Psoas muscle (tissue), 8 donors: Measurements from ENCODE around the gene C16orf95. TPM values are rescaled to one million over a fixed set of nuclear protein-coding genes. Genes with fewer than 3 reads are reported as not detected.

ENCODE experiments used
- ATAC-seq, 4 donors: fragments of 200-7000 bp; cut with Tn5 transposase; one replicate each; pipeline ENCODE4 v1.9.1; 2020; ENCODE audit warnings: moderate library complexity in 3 of 4, mild to moderate bottlenecking in 2 of 4
- DNase-seq, 2 donors: peaks; one replicate each; pipeline ENCODE4 v3.0.0-alpha.2; 2020
- H3K27ac ChIP-seq: fragments of 200-600 bp; one replicate; pipeline ENCODE4 v1.8.0; 2022
- H3K27me3 ChIP-seq, 3 donors: fragments of 200-600 bp in 1 of 3; one replicate each; pipeline versions ENCODE4 v1.6.1 to v1.8.0; 2013 to 2022; ENCODE audit warnings: low read length in 2 of 3, mild to moderate bottlenecking in 2 of 3, moderate library complexity in 1 of 3; ENCODE audit not compliant: insufficient read depth in 3 of 3
- H3K36me3 ChIP-seq, 2 donors: fragments of 200-600 bp in 1 of 2; one replicate each; pipeline versions ENCODE4 v1.6.1 to v1.8.0; 2013 to 2022; ENCODE audit warnings: low read depth in 1 of 2, mild to moderate bottlenecking in 1 of 2, moderate library complexity in 1 of 2; ENCODE audit not compliant: insufficient read depth in 1 of 2
- H3K4me1 ChIP-seq: fragments of 200-600 bp; one replicate; pipeline ENCODE4 v1.8.0; 2022
- H3K4me3 ChIP-seq: fragments of 200-600 bp; one replicate; pipeline ENCODE4 v1.8.0; 2022; ENCODE audit warnings: mild to moderate bottlenecking
- H3K9me3 ChIP-seq: fragments of 200-600 bp; one replicate; pipeline ENCODE4 v1.8.0; 2022
- WGBS, 3 donors: extraction: QIAGEN DNeasy Blood & Tissue Kit; methylation state at CpG; one replicate each; pipeline versions ENCODE4 v1.1.6 to v1.1.7; 2013; 5-methylcytosine and 5-hydroxymethylcytosine counted together
- intact Hi-C, 2 donors: fragments of 100-400 bp; cut with DNase I; formaldehyde crosslinking; loops; one replicate each; pipeline versions ENCODE4 v1.11.0 to v1.14.2; 2022
- polyA plus RNA-seq, 3 donors: library from polyadenylated mRNA; stranded (reverse); fragments of 200-250 nt; gene quantifications; one replicate each; pipeline ENCODE4 v1.2.3, GENCODE V29; 2013
- total RNA-seq, 4 donors: library from RNA; stranded (reverse); fragmentation: NEBNext Ultra II Directional in 2 of 4; extraction: Animal tissue kit (Norgen Biotek cat#: 25700) in 2 of 4; gene quantifications; one replicate each; pipeline versions ENCODE4 v1.2.1 to v1.2.4, GENCODE V29; 2021 to 2023
- TF ChIP-seq, protein P1 (sequence below): fragments of 200-600 bp; IDR thresholded peaks from one replicate; pipeline ENCODE4 v1.8.0; 2022; ENCODE audit warnings: antibody characterized with exemption
- donor health status: healthy with polysubstance abuse.
- donor health status: DM: no; HTN: no; CAD: no; lungs with moderate emphysema.
- donor health status: Bipolar disorder and iron deficiency.
- donor health status: healthy.
- donor health status: DM: yes; HTN: yes; CAD: no.
- donor health status: DM: no; HTN: no; CAD: no.
- donor health status: DM: no; HTN: no; CAD: no.
- donor health status: DM: yes; HTN: yes; CAD: no.

C16orf95 gene
- total and polyA plus RNA-seq, 7 donors, result 1.7 to 8.1 (median 5.4) TPM

DNA sequence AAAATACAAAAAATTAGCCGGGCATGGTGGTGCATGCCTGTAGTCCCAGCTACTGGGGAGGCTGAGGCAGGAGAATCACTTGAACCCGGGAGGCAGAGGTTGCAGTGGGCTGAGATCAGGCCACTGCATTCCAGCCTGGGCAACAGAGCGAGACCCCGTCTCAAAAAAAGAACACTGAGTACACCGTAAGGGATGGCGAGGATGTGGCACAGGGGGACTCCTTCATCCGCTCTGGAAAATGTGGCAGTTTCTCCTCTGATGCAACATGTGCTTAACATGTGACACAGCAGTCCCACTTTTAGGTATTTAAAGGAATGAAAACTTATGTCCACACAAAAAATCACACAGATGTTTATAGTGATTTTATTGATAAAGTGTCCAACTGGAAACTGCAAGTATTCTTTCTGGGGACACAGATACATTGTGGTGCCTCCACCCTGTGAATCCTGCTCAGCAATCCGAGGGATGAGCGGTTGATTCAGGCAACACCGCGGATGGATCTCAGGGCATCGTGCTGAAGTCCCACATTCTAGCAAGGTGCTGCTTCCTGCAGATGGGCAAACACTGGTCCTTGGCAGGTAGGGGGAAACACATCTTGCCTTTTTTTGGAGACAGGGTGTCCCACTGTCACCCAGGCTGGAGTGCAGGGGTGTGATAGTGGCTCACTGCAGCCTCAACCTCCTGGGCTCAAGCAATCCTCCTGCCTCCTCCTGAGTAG, 3.5 kb upstream of the C16orf95 start:
- intact Hi-C loops, result no loop called here
- Histone ChIP-seq H3K27me3 (no peaks in the 10 kb centered on the region), H3K27ac (no peak overlapping the region), H3K9me3 (no peaks in the 10 kb centered on the region), H3K4me3 (no peak overlapping the region), H3K36me3 (peaks cover 0 to 5% of the 10 kb centered on the region in 2 donors), H3K4me1 (peaks cover 28% of the 10 kb centered on the region)
- no peak for DNase-seq
- 87 to 90% (median 88%) methylated on average over 12 of the region's 12 CpGs for WGBS, 3 donors
- ATAC-seq, result no peak
- TF ChIP-seq, protein P1, sequence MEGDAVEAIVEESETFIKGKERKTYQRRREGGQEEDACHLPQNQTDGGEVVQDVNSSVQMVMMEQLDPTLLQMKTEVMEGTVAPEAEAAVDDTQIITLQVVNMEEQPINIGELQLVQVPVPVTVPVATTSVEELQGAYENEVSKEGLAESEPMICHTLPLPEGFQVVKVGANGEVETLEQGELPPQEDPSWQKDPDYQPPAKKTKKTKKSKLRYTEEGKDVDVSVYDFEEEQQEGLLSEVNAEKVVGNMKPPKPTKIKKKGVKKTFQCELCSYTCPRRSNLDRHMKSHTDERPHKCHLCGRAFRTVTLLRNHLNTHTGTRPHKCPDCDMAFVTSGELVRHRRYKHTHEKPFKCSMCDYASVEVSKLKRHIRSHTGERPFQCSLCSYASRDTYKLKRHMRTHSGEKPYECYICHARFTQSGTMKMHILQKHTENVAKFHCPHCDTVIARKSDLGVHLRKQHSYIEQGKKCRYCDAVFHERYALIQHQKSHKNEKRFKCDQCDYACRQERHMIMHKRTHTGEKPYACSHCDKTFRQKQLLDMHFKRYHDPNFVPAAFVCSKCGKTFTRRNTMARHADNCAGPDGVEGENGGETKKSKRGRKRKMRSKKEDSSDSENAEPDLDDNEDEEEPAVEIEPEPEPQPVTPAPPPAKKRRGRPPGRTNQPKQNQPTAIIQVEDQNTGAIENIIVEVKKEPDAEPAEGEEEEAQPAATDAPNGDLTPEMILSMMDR, result no peak

DNA sequence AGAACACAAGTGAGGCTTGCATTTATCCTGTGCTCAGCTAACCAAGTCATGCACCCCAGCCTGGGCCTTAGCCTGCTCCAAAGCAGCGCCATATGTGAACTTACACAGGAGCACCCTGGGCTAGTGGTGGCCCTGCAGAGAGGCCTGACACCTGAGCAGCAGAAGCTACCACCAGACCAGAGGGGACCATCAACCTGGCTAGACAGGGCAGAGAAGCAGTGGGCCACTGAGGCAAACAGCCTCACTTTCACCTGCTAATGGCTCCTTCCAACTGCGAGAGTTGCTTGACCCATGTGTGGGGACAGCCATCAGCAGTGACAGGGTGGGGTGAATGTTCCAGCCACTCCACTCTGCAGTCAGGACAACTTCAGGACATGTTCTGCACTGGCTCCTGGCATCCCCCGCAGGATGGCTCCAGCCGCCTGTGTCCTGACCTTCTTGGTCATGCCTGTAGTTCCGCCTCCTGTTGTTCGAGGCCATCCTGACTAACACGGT, 2.9 kb upstream of the C16orf95 start:
- WGBS, 3 donors, result 62 to 75% (median 70%) methylated on average over 7 of the region's 7 CpGs
- DNase-seq (peak in 1 of 2 donors; percentile 43), ATAC-seq (no peak)
- Histone ChIP-seq H3K36me3 (peaks cover 0 to 5% of the 10 kb centered on the region in 2 donors), H3K27me3 (no peaks in the 10 kb centered on the region), H3K4me1 (peaks cover 25% of the 10 kb centered on the region), H3K9me3 (no peaks in the 10 kb centered on the region), H3K27ac (no peak overlapping the region), H3K4me3 (no peak overlapping the region)
- TF ChIP-seq, protein P1, result no peak
- intact Hi-C loops, result loop anchor here (5.0 to 10.0 kb wide), 3 partner anchors 72 to 1515 kb away; partner anchors contain the start of gene MAP1LC3B (in 1 of the 2)

DNA sequence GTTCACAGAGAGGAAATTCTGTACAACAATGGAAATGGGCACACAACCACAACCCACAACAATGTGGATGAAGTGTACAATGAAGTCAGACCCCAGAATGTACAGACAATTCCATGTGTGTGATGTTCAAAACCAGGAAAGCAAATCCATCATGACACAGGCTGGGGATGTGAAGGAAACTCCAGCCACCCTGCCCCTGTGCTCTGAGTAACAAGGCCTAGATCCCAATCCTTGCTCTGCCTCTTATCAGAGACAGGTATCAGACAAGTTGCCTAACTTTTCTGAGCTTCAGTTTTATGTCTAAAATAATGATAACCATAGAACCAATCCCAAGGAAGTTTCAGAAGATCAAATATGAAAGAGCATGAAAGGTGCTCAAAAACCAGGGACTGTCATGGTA, 1.8 kb upstream of the C16orf95 start:
- H3K27ac ChIP-seq, result no peak overlapping the region
- TF ChIP-seq, protein P1, result no peak
- intact Hi-C loops, result loop anchor here (5.0 to 10.0 kb wide), 3 partner anchors 73 to 1514 kb away; partner anchors contain the start of gene MAP1LC3B (in 1 of the 2)

DNA sequence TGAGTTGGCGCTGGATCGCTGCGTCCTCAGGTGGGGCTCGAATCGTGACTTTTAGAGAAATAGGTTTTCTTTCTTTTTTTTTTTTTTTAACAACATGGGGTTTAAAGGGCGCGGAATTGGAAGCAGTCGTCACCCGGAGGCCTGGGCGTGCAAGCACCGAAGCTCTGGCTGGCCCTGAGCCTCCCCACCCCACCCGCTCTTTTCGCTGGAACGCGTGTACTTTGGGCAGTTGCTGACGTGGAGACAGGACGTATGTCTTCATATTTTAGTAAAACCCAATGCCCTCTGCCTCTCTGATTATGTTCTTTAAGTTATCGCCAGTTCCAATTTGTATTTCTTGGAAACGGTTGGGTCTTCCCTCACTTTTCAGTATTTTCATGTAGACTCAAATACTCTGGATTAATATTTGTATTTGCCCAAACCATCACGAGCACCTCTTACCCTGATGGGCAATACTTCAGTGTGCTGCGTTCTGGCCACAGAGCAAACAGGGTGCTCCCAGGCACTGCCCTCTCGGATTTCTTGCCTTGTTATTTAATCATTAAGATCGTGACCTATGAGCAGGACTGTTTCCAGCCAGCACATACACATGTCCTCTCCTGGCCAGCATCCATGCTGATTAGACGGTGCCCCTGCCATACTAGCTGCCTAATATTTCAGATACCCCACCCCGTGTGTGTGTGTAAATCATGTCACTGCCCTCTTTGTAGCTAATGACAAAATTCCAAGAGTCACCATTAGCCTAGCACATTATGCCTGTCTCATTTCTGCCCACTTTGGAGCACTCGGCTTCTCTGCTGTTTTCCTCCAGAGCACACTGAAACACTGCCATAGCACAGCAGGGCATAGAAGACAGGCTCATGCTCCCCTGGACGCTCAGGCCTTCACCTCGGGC, 805 bp upstream of the C16orf95 start:
- Histone ChIP-seq H3K4me3 (peak overlapping the region; percentile 100), H3K36me3 (peaks cover 0 to 5% of the 10 kb centered on the region in 2 donors), H3K9me3 (no peaks in the 10 kb centered on the region), H3K4me1 (peaks cover 16% of the 10 kb centered on the region), H3K27ac (peak overlapping the region; percentile 96), H3K27me3 (no peaks in the 10 kb centered on the region)
- TF ChIP-seq, protein P1, result no peak
- 3 to 5% (median 3%) methylated on average over 28 of the region's 28 CpGs for WGBS, 3 donors
- ATAC-seq (peak; percentile 49 to 70 (median 53)), DNase-seq (peak; percentile 57 to 81)
- intact Hi-C loops, result loop anchor here (1.0 to 10.0 kb wide), 5 partner anchors 65 to 1513 kb away; partner anchors contain the start of genes FBXO31 (in 1 of the 2) and MAP1LC3B (in 1 of the 2)

More for the DNA sequence above, 1.8 kb upstream of the C16orf95 start:
- no peaks in the 10 kb centered on the region for H3K9me3 ChIP-seq
- ATAC-seq, result no peak
- no peaks in the 10 kb centered on the region for H3K27me3 ChIP-seq
- H3K4me1 ChIP-seq, result peaks cover 16% of the 10 kb centered on the region
- H3K36me3 ChIP-seq, result peaks cover 0 to 5% of the 10 kb centered on the region in 2 donors
- no peak for DNase-seq
- H3K4me3 ChIP-seq, result no peak overlapping the region
